ENCODE data around the gene CCDC141. TPM values are rescaled to one million over a fixed set of nuclear protein-coding genes. Genes with fewer than 3 reads are reported as not detected.

CCDC141 gene
- total and polyA plus RNA-seq, 2 experiments from 2014 or later, result 3.0 to 7.2 TPM

GRCh38 chr2:178884440-178884839, 165.5 kb downstream of the CCDC141 start:
- Histone ChIP-seq H3K27me3 (no peaks in the 10 kb centered on the region), H2AFZ (no peak overlapping the region), H3K4me1 (ENCODE audit: insufficient read depth) (no peaks in the 10 kb centered on the region), H3K9me2 (replicated peaks; ENCODE audit: insufficient read depth) (no peaks in the 10 kb centered on the region), H3K79me2 (no peaks in the 10 kb centered on the region), H4K20me1 (ENCODE audit: insufficient read depth, poor library complexity, severe bottlenecking) (no peaks in the 10 kb centered on the region), H3K36me3 (replicated peaks; ENCODE audit: insufficient read depth, low read depth) (no peaks in the 10 kb centered on the region), H3K4me3 (no peak overlapping the region), H3K9me3 (ENCODE audit: low read depth) (no peaks in the 10 kb centered on the region), H3K4me2 (no peak overlapping the region), H3K27ac (no peak overlapping the region)
- no peak for DNase-seq (ENCODE audit: low spot score)
- TF ChIP-seq CTCF (IDR thresholded peaks at IDR 0.05; ENCODE audit: poor library complexity), result no peak
- no peak for TF ChIP-seq EZH2 (IDR thresholded peaks at IDR 0.05; ENCODE audit: borderline replicate concordance)
- TF ChIP-seq EZH2phosphoT487 (IDR thresholded peaks at IDR 0.05; ENCODE audit: low read depth, severe bottlenecking, unreplicated experiment), result no peak
- WGBS (ENCODE audit: low lambda C conversion rate, missing lambda C conversion rate), result 76% methylated on average over 3 of the region's 3 CpGs

GRCh38 chr2:178882666-178883440, 167.1 kb downstream of the CCDC141 start:
- no peaks in the 10 kb centered on the region for H3K9me2 ChIP-seq (replicated peaks; ENCODE audit: insufficient read depth)
- H3K27me3 ChIP-seq, result no peaks in the 10 kb centered on the region
- H3K4me1 ChIP-seq (ENCODE audit: insufficient read depth), result no peaks in the 10 kb centered on the region
- H3K9me3 ChIP-seq (ENCODE audit: low read depth), result no peaks in the 10 kb centered on the region
- no peak for TF ChIP-seq EZH2phosphoT487 (IDR thresholded peaks at IDR 0.05; ENCODE audit: low read depth, severe bottlenecking, unreplicated experiment)
- TF ChIP-seq EZH2 (IDR thresholded peaks at IDR 0.05; ENCODE audit: borderline replicate concordance), result no peak
- no peak for TF ChIP-seq CTCF (IDR thresholded peaks at IDR 0.05; ENCODE audit: poor library complexity)
- no peak for DNase-seq (ENCODE audit: low spot score)
- H2AFZ ChIP-seq, result no peak overlapping the region
- H4K20me1 ChIP-seq (ENCODE audit: insufficient read depth, poor library complexity, severe bottlenecking), result no peaks in the 10 kb centered on the region
- H3K4me3 ChIP-seq, result no peak overlapping the region
- 84% methylated on average over 6 of the region's 6 CpGs for WGBS (ENCODE audit: low lambda C conversion rate, missing lambda C conversion rate)
- no peak overlapping the region for H3K4me2 ChIP-seq
- no peaks in the 10 kb centered on the region for H3K79me2 ChIP-seq
- no peaks in the 10 kb centered on the region for H3K36me3 ChIP-seq (replicated peaks; ENCODE audit: insufficient read depth, low read depth)
- no peak overlapping the region for H3K27ac ChIP-seq

GRCh38 chr2:178881075-178881474, 168.9 kb downstream of the CCDC141 start:
- Histone ChIP-seq H3K4me1 (ENCODE audit: insufficient read depth) (no peaks in the 10 kb centered on the region), H3K4me3 (no peak overlapping the region), H2AFZ (no peak overlapping the region), H3K27ac (no peak overlapping the region), H3K79me2 (no peaks in the 10 kb centered on the region), H3K27me3 (no peaks in the 10 kb centered on the region), H4K20me1 (ENCODE audit: insufficient read depth, poor library complexity, severe bottlenecking) (no peaks in the 10 kb centered on the region), H3K9me2 (replicated peaks; ENCODE audit: insufficient read depth) (no peaks in the 10 kb centered on the region), H3K4me2 (no peak overlapping the region), H3K36me3 (replicated peaks; ENCODE audit: insufficient read depth, low read depth) (no peaks in the 10 kb centered on the region), H3K9me3 (ENCODE audit: low read depth) (no peaks in the 10 kb centered on the region)
- WGBS (ENCODE audit: low lambda C conversion rate, missing lambda C conversion rate), result 90% methylated on average over 1 of the region's 1 CpG
- no peak for DNase-seq (ENCODE audit: low spot score)
- no peak for TF ChIP-seq EZH2 (IDR thresholded peaks at IDR 0.05; ENCODE audit: borderline replicate concordance)
- no peak for TF ChIP-seq CTCF (IDR thresholded peaks at IDR 0.05; ENCODE audit: poor library complexity)
- no peak for TF ChIP-seq EZH2phosphoT487 (IDR thresholded peaks at IDR 0.05; ENCODE audit: low read depth, severe bottlenecking, unreplicated experiment)

Data from hepatocyte (in vitro differentiated cells).